ENCODE results near the gene SLC4A1AP. TPM values are rescaled to one million over a fixed set of nuclear protein-coding genes. Genes with fewer than 3 reads are reported as not detected.
A peak's percentile ranks its signal among the peaks of the same experiment; 100 is the strongest.

The SLC4A1AP gene
- total and polyA plus RNA-seq, 4 experiments from 2014 or later = 24.4 to 32.1 (median 26.5) TPM

DNA sequence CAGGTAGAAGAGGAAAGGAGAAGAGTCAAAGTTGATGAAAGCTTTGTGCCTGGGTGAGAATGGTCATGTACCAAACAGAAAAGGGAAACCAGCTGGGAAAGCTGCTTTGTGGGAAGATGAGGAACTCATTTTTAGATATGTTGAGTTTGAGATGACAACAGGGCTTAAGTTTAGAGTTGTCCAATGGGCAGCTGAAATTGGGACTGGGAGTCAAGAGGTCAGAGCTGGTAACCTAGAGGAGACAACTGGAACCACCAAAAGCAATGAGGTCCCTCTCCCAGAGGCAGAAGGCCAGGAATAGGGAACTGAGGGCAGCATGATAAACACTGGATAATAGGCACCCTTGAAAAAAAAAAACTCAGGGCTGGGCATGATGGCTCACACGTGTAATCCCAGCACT is 48.8 kb downstream of the SLC4A1AP start:
- Mint-ChIP-seq H3K27ac (peak overlapping the region in 1 of 7 donors; percentile 28), H3K27me3 (peaks cover 7% of the 10 kb centered on the region in 2 donors), H3K4me3 (no peak overlapping the region), H3K4me1 (peaks cover 10 to 27% (median 18%) of the 10 kb centered on the region in 4 donors), H3K9me3 (no peaks in the 10 kb centered on the region), H3K36me3 (no peaks in the 10 kb centered on the region)
- Histone ChIP-seq H3K9me3 (ENCODE audit: control insufficient read depth in 1 of 2, low read length in 2 of 2) (no peaks in the 10 kb centered on the region), H3K27ac (ENCODE audit: low read depth, low read length) (no peak overlapping the region), H3K27me3 (ENCODE audit: insufficient read depth, low read length) (peaks cover 8% of the 10 kb centered on the region), H3K4me1 (ENCODE audit: insufficient read depth, low read length) (peaks cover 16% of the 10 kb centered on the region), H3K4me3 (ENCODE audit: low read length in 2 of 2) (no peak overlapping the region), H3K36me3 (ENCODE audit: insufficient read depth, low read length) (no peaks in the 10 kb centered on the region)
- ChIA-PET POLR2A (ENCODE audit: partially characterized antibody) (no interaction called here), CTCF (ENCODE audit: partially characterized antibody) (interaction anchor here (1.5 to 3.8 kb wide), 3 partner anchors 8 to 28 kb away, joined by 3 to 16 read pairs (median 9); no protein-coding TSS in a partner anchor)
- intact Hi-C loops (cut with micrococcal nuclease) = no loop called here
- no peak for DNase-seq

DNA sequence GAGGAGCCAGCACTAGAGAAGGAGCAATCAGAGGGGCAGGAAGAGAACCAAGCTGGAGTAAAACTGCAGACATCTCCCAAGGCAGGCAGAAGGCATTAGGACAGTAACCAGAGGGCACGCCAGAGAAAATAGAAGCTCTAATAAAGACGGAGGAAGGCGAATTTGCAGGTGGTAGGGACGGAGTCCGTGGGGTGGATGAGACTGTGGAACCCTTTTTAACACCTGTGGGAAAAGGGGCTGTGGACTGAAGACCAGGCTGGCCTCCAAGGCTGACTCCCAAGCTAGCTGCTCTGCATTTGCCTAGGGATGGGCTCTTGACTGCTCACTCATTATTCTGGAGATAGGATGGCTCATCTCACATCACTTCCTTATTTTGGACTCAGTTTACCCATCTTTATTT is 49.5 kb downstream of the SLC4A1AP start:
- H3K4me3 ChIP-seq (ENCODE audit: low read length in 2 of 2) = no peak overlapping the region
- CTCF ChIA-PET (ENCODE audit: partially characterized antibody) = interaction anchor here (2.1 to 3.8 kb wide), 2 partner anchors 9 to 11 kb away, joined by 9 to 16 read pairs; no protein-coding TSS in a partner anchor
- DNase-seq = no peak
- POLR2A ChIA-PET (ENCODE audit: partially characterized antibody) = no interaction called here
- intact Hi-C loops (cut with micrococcal nuclease) = no loop called here
- H3K4me1 Mint-ChIP-seq = peaks cover 10 to 27% (median 18%) of the 10 kb centered on the region in 4 donors
- H3K36me3 Mint-ChIP-seq = no peaks in the 10 kb centered on the region
- H3K36me3 ChIP-seq (ENCODE audit: insufficient read depth, low read length) = no peaks in the 10 kb centered on the region
- peaks cover 7% of the 10 kb centered on the region in 2 donors for H3K27me3 Mint-ChIP-seq
- peak overlapping the region in 2 of 8 donors; percentile 6 to 35 for H3K4me3 Mint-ChIP-seq
- no peaks in the 10 kb centered on the region for H3K9me3 Mint-ChIP-seq
- peaks cover 8% of the 10 kb centered on the region for H3K27me3 ChIP-seq (ENCODE audit: insufficient read depth, low read length)
- H3K27ac Mint-ChIP-seq = no peak overlapping the region
- no peaks in the 10 kb centered on the region for H3K9me3 ChIP-seq (ENCODE audit: control insufficient read depth in 1 of 2, low read length in 2 of 2)
- H3K27ac ChIP-seq (ENCODE audit: low read depth, low read length) = no peak overlapping the region
- H3K4me1 ChIP-seq (ENCODE audit: insufficient read depth, low read length) = peaks cover 16% of the 10 kb centered on the region

- Mint-ChIP-seq H3K27me3 (peaks cover 7 to 9% of the 10 kb centered on the region in 2 donors), H3K27ac (no peak overlapping the region), H3K9me3 (no peaks in the 10 kb centered on the region), H3K36me3 (no peaks in the 10 kb centered on the region), H3K4me3 (no peak overlapping the region), H3K4me1 (peaks cover 10 to 27% (median 18%) of the 10 kb centered on the region in 4 donors)
- H3K4me1 ChIP-seq (ENCODE audit: insufficient read depth, low read length) = peaks cover 16% of the 10 kb centered on the region
- intact Hi-C loops (cut with micrococcal nuclease) = no loop called here
- H3K27me3 ChIP-seq (ENCODE audit: insufficient read depth, low read length) = peaks cover 8% of the 10 kb centered on the region
- no peak for DNase-seq
- H3K36me3 ChIP-seq (ENCODE audit: insufficient read depth, low read length) = no peaks in the 10 kb centered on the region
- H3K4me3 ChIP-seq (ENCODE audit: low read length in 2 of 2) = no peak overlapping the region
- H3K27ac ChIP-seq (ENCODE audit: low read depth, low read length) = no peak overlapping the region
- ChIA-PET POLR2A (ENCODE audit: partially characterized antibody) (no interaction called here), CTCF (ENCODE audit: partially characterized antibody) (interaction anchor here (3.8 kb wide), 1 partner anchor 10 kb away, joined by 16 read pairs; no protein-coding TSS in a partner anchor)
- H3K9me3 ChIP-seq (ENCODE audit: control insufficient read depth in 1 of 2, low read length in 2 of 2) = no peaks in the 10 kb centered on the region
Measured at GRCh38 chr2:27714053-27714452, 50.4 kb downstream of the SLC4A1AP start.

DNA sequence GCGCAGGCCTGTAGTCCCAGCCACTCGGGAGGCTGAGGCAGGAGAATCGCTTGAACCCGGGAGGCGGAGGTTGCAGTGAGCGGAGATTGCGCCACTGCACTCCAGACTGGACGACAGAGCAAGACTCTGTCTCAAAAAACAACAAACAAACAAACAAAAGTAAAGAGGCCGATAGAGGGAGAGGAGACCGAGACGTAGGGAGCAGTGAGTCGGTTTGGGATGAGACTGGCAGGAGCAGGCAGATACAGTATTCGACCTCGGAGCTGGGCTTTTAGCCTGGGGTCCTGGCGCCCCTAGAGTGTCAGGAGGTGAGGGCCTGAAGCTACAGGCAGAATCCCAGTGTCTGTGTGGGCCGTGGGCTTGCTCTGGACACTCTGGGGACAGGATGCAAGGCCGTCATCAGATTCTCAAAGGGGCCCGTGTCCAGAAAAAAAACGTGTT is 51.2 kb downstream of the SLC4A1AP start:
- H3K27ac ChIP-seq (ENCODE audit: low read depth, low read length) = no peak overlapping the region
- no peaks in the 10 kb centered on the region for H3K36me3 ChIP-seq (ENCODE audit: insufficient read depth, low read length)
- no peak for DNase-seq
- H3K9me3 ChIP-seq (ENCODE audit: control insufficient read depth in 1 of 2, low read length in 2 of 2) = no peaks in the 10 kb centered on the region
- H3K4me3 Mint-ChIP-seq = peak overlapping the region in 7 of 8 donors; percentile 29 to 75 (median 43)
- H3K4me1 ChIP-seq (ENCODE audit: insufficient read depth, low read length) = peaks cover 16% of the 10 kb centered on the region
- POLR2A ChIA-PET (ENCODE audit: partially characterized antibody) = no interaction called here
- peaks cover 10 to 12% of the 10 kb centered on the region in 2 donors for H3K27me3 Mint-ChIP-seq
- H3K27me3 ChIP-seq (ENCODE audit: insufficient read depth, low read length) = peaks cover 8% of the 10 kb centered on the region
- peak overlapping the region in 2 of 7 donors; percentile 15 for H3K27ac Mint-ChIP-seq
- H3K4me1 Mint-ChIP-seq = peaks cover 10 to 27% (median 18%) of the 10 kb centered on the region in 4 donors
- CTCF ChIA-PET (ENCODE audit: partially characterized antibody) = interaction anchor here (3.8 kb wide), 1 partner anchor 9 kb away, joined by 16 read pairs; no protein-coding TSS in a partner anchor
- no peaks in the 10 kb centered on the region for H3K9me3 Mint-ChIP-seq
- no peak overlapping the region for H3K4me3 ChIP-seq (ENCODE audit: low read length in 2 of 2)
- H3K36me3 Mint-ChIP-seq = no peaks in the 10 kb centered on the region
- intact Hi-C loops (cut with micrococcal nuclease) = no loop called here

GRCh38 chr2:27715318-27716210 is 51.9 kb downstream of the SLC4A1AP start:
- peaks cover 8% of the 10 kb centered on the region for H3K27me3 ChIP-seq (ENCODE audit: insufficient read depth, low read length)
- H3K4me3 Mint-ChIP-seq = peak overlapping the region in 4 of 8 donors; percentile 41 to 62 (median 53)

DNA sequence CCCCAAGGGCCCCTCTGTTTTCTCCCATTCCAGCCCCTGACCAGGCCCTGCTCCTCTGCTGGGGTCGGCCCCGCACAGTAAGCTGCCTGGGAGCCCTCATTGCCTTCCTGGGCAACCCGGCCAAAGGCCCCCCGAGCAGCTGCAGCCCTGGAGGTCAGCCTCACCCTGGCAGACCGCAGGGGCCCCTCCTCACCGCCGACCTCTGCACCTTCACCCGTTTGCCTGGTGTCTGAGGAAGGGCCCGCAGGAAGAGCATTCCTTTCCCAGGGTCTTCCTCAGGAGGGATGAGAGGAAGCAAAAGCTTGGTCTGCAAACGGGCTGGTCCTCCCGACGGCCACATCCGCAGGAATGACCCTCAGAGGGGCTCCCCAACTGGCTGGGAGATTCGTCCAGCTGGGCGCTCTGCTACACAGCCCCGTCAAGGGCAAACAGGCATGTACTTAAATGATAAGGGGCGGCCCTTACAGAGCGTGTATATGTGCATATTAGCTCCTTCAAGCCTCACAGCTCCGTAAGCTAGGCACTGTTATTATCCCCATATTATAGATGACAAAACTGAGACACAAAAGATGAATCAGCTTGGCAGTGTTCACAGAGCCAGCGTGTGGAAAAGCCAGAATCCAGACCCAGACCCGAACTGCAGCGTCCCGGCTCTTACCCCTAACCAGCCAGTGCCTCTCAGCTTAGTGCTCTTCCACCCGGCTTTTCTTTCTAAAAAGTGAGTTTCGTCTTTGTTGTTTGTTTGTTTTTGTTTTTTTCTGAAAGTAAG is 52.8 kb downstream of the SLC4A1AP start:
- Histone ChIP-seq H3K27me3 (ENCODE audit: insufficient read depth, low read length) (peaks cover 8% of the 10 kb centered on the region), H3K4me1 (ENCODE audit: insufficient read depth, low read length) (peaks cover 16% of the 10 kb centered on the region), H3K4me3 (ENCODE audit: low read length in 2 of 2) (no peak overlapping the region), H3K27ac (ENCODE audit: low read depth, low read length) (no peak overlapping the region), H3K36me3 (ENCODE audit: insufficient read depth, low read length) (no peaks in the 10 kb centered on the region), H3K9me3 (ENCODE audit: control insufficient read depth in 1 of 2, low read length in 2 of 2) (no peaks in the 10 kb centered on the region)
- no peaks in the 10 kb centered on the region for H3K36me3 Mint-ChIP-seq
- no peaks in the 10 kb centered on the region for H3K9me3 Mint-ChIP-seq
- intact Hi-C loops (cut with micrococcal nuclease) = no loop called here
- peaks cover 14 to 21% of the 10 kb centered on the region in 2 donors for H3K27me3 Mint-ChIP-seq
- POLR2A ChIA-PET (ENCODE audit: partially characterized antibody) = no interaction called here
- peaks cover 10 to 28% (median 21%) of the 10 kb centered on the region in 4 donors for H3K4me1 Mint-ChIP-seq
- CTCF ChIA-PET (ENCODE audit: partially characterized antibody) = interaction anchor here (0.6 to 1.6 kb wide), 3 partner anchors 9 to 378 kb away, joined by 3 to 5 read pairs (median 4); no protein-coding TSS in a partner anchor
- peak overlapping the region in 7 of 8 donors; percentile 25 to 74 (median 35) for H3K4me3 Mint-ChIP-seq
- DNase-seq = no peak
- H3K27ac Mint-ChIP-seq = peak overlapping the region in 2 of 7 donors; percentile 19 to 52

More at GRCh38 chr2:27715318-27716210, 51.9 kb downstream of the SLC4A1AP start:
- Histone ChIP-seq H3K27ac (ENCODE audit: low read depth, low read length) (no peak overlapping the region), H3K4me1 (ENCODE audit: insufficient read depth, low read length) (peaks cover 16% of the 10 kb centered on the region), H3K36me3 (ENCODE audit: insufficient read depth, low read length) (no peaks in the 10 kb centered on the region), H3K4me3 (ENCODE audit: low read length in 2 of 2) (no peak overlapping the region), H3K9me3 (ENCODE audit: control insufficient read depth in 1 of 2, low read length in 2 of 2) (no peaks in the 10 kb centered on the region)
- intact Hi-C loops (cut with micrococcal nuclease) = no loop called here
- Mint-ChIP-seq H3K27me3 (peaks cover 13 to 15% of the 10 kb centered on the region in 2 donors), H3K4me1 (peaks cover 10 to 27% (median 19%) of the 10 kb centered on the region in 4 donors), H3K9me3 (no peaks in the 10 kb centered on the region), H3K27ac (no peak overlapping the region), H3K36me3 (no peaks in the 10 kb centered on the region)
- CTCF ChIA-PET (ENCODE audit: partially characterized antibody) = interaction anchor here (0.6 to 3.8 kb wide), 2 partner anchors 8 to 379 kb away, joined by 3 to 16 read pairs; no protein-coding TSS in a partner anchor
- POLR2A ChIA-PET (ENCODE audit: partially characterized antibody) = no interaction called here
- DNase-seq = peak in 4 of 5 donors; percentile 23 to 43 (median 38)

Data from CD4-positive, alpha-beta memory T cell (primary cell).